T-cell (primary cell): Measurements from ENCODE around the gene TCN1. TPM values are rescaled to one million over a fixed set of nuclear protein-coding genes. Genes with fewer than 3 reads are reported as not detected.

Experiments
- ATAC-seq, 4 experiments: fragments of 200-7000 bp in 3 of 4; fragments of 150-1000 bp in 1 of 4; cut with Tn5 transposase; replicated peaks in 1 of 4; 1 replicate in 3 of 4; 2 replicates in 1 of 4; pipeline ENCODE4 v1.10.0; 2021; ENCODE audit warnings: moderate library complexity in 3 of 4, mild to moderate bottlenecking in 2 of 4, moderate number of reproducible peaks in 1 of 4
- CTCF ChIA-PET, 2 donors: fragments of 300-600 bp; sonication (Branson Sonifier 250); formaldehyde crosslinking; loops; one replicate each; lab custom pipeline; 2022; ENCODE audit warnings: antibody characterized with exemption in 2 of 2; lab: Charles Lee
- POLR2A ChIA-PET, 2 donors: fragments of 300-600 bp; sonication (Branson Sonifier 250); formaldehyde crosslinking; loops; one replicate each; lab custom pipeline; 2022; ENCODE audit warnings: antibody characterized with exemption in 2 of 2; lab: Charles Lee
- DNase-seq, 35 experiments: peaks; one replicate each; pipeline versions ENCODE4 v3.0.0 to v3.0.0-alpha.2; 2013 to 2023
- H3K27ac ChIP-seq: one replicate; pipeline ENCODE4 v1.5.1; 2013; ENCODE audit warnings: low read length
- H3K27me3 ChIP-seq, 2 experiments: replicated peaks in 1 of 2; 1 replicate in 1 of 2; 2 replicates in 1 of 2; pipeline versions ENCODE4 v1.6.1 to v1.7.0; 2013; ENCODE audit warnings: low read length in 1 of 2, mixed read lengths in 1 of 2; ENCODE audit not compliant: control insufficient read depth in 2 of 2, insufficient read depth in 2 of 2; ENCODE audit errors: extremely low read depth in 1 of 2
- H3K36me3 ChIP-seq, 2 donors: 1 replicate in 1 of 2; 2 replicates in 1 of 2; pipeline versions ENCODE4 v1.6.1 to v1.7.0; 2013; ENCODE audit warnings: low read length in 1 of 2; ENCODE audit not compliant: control insufficient read depth in 2 of 2, insufficient read depth in 1 of 2; ENCODE audit errors: extremely low read depth in 1 of 2
- H3K4me1 ChIP-seq, 2 experiments: 1 replicate in 1 of 2; 2 replicates in 1 of 2; pipeline versions ENCODE4 v1.6.1 to v1.7.0; 2013; ENCODE audit warnings: low read length in 2 of 2, mixed read lengths in 1 of 2; ENCODE audit not compliant: insufficient read depth in 2 of 2, control insufficient read depth in 1 of 2; ENCODE audit errors: extremely low read depth in 1 of 2
- H3K4me3 ChIP-seq, 2 donors: 1 replicate in 1 of 2; 2 replicates in 1 of 2; pipeline versions ENCODE4 v1.5.1 to v1.7.0; 2013; ENCODE audit warnings: mild to moderate bottlenecking in 2 of 2, low read length in 1 of 2, moderate library complexity in 1 of 2; ENCODE audit not compliant: control insufficient read depth in 1 of 2; ENCODE audit errors: extremely low read depth in 1 of 2
- H3K9me3 ChIP-seq: 2 replicates; pipeline ENCODE4 v1.7.0; 2013
- H3K27ac Mint-ChIP-seq, 2 donors: one replicate each; pipeline ENCODE4 v1.8.0; 2020 to 2021; ENCODE audit warnings: mild to moderate bottlenecking in 2 of 2, mixed read lengths in 2 of 2
- H3K27me3 Mint-ChIP-seq, 2 donors: one replicate each; pipeline ENCODE4 v1.8.0; 2021 to 2022; ENCODE audit warnings: mixed read lengths in 2 of 2
- H3K36me3 Mint-ChIP-seq: one replicate; pipeline ENCODE4 v1.8.0; 2021; ENCODE audit warnings: mixed read lengths
- H3K4me1 Mint-ChIP-seq, 3 donors: one replicate each; pipeline ENCODE4 v1.8.0; 2020 to 2022; ENCODE audit warnings: mixed read lengths in 3 of 3, mild to moderate bottlenecking in 1 of 3
- H3K4me3 Mint-ChIP-seq, 3 donors: one replicate each; pipeline ENCODE4 v1.8.0; 2020 to 2022; ENCODE audit warnings: mild to moderate bottlenecking in 3 of 3, mixed read lengths in 3 of 3, moderate library complexity in 3 of 3
- H3K9me3 Mint-ChIP-seq, 3 donors: one replicate each; pipeline ENCODE4 v1.8.0; 2020 to 2022; ENCODE audit warnings: mixed read lengths in 3 of 3
- WGBS: methylation state at CpG from one replicate; pipeline ENCODE4 v1.1.5; 2013; ENCODE audit warnings: missing lambda C conversion rate; ENCODE audit not compliant: insufficient coverage; 5-methylcytosine and 5-hydroxymethylcytosine counted together
- total RNA-seq, 35 experiments: library from RNA in 6 of 35; stranded (reverse) in 6 of 35; fragments of 120-200 nt in 1 of 35; gene quantifications; one replicate each; pipeline versions ENCODE4 v1.2.1 to v1.2.4 and lab custom pipeline; 2013 to 2026

The TCN1 gene
- total RNA-seq, 5 donors from 2014 or later (not counting 1 experiment from before 2014, with no cell fraction given) = not detected

GRCh38 chr11:59877784-59878183, 11.5 kb upstream of the TCN1 start:
- peaks cover 14 to 25% of the 10 kb centered on the region in 2 donors for H3K27me3 Mint-ChIP-seq
- POLR2A ChIA-PET = no interaction called here

GRCh38 chr11:59877325-59877724, 11.0 kb upstream of the TCN1 start:
- POLR2A ChIA-PET = no interaction called here

More at GRCh38 chr11:59877784-59878183, 11.5 kb upstream of the TCN1 start:
- H3K4me3 ChIP-seq = no peak overlapping the region
- H3K4me3 Mint-ChIP-seq = no peak overlapping the region
- no peak overlapping the region for H3K27ac Mint-ChIP-seq
- H3K4me1 ChIP-seq = no peaks in the 10 kb centered on the region
- no peaks in the 10 kb centered on the region for H3K9me3 ChIP-seq
- no peaks in the 10 kb centered on the region for H3K36me3 ChIP-seq
- no peak overlapping the region for H3K27ac ChIP-seq
- CTCF ChIA-PET = no interaction called here
- H3K27me3 ChIP-seq = peaks cover 0 to 3% of the 10 kb centered on the region in 2 experiments
- H3K36me3 Mint-ChIP-seq = no peaks in the 10 kb centered on the region
- H3K4me1 Mint-ChIP-seq = no peaks in the 10 kb centered on the region
- no peaks in the 10 kb centered on the region for H3K9me3 Mint-ChIP-seq
- DNase-seq = no peak
- no peak for ATAC-seq

GRCh38 chr11:59875856-59876519, 9.7 kb upstream of the TCN1 start:
- POLR2A ChIA-PET = no interaction called here
- Histone ChIP-seq H3K4me3 (no peak overlapping the region), H3K9me3 (no peaks in the 10 kb centered on the region), H3K36me3 (no peaks in the 10 kb centered on the region), H3K27ac (no peak overlapping the region), H3K4me1 (no peaks in the 10 kb centered on the region), H3K27me3 (peaks cover 0 to 3% of the 10 kb centered on the region in 2 experiments)
- CTCF ChIA-PET = no interaction called here
- H3K9me3 Mint-ChIP-seq = peaks cover 0 to 11% (median 4%) of the 10 kb centered on the region in 3 donors
- H3K27me3 Mint-ChIP-seq = peaks cover 14 to 25% of the 10 kb centered on the region in 2 donors
- no peaks in the 10 kb centered on the region for H3K4me1 Mint-ChIP-seq
- H3K27ac Mint-ChIP-seq = no peak overlapping the region
- H3K36me3 Mint-ChIP-seq = no peaks in the 10 kb centered on the region
- ATAC-seq (no peak), DNase-seq (no peak)
- WGBS = 100% methylated on average over 1 of the region's 9 CpGs
- H3K4me3 Mint-ChIP-seq = no peak overlapping the region

More at GRCh38 chr11:59877325-59877724, 11.0 kb upstream of the TCN1 start:
- peaks cover 14 to 25% of the 10 kb centered on the region in 2 donors for H3K27me3 Mint-ChIP-seq
- no peaks in the 10 kb centered on the region for H3K36me3 Mint-ChIP-seq
- no peak overlapping the region for H3K4me3 Mint-ChIP-seq
- CTCF ChIA-PET = no interaction called here
- Histone ChIP-seq H3K9me3 (no peaks in the 10 kb centered on the region), H3K27me3 (peaks cover 0 to 3% of the 10 kb centered on the region in 2 experiments), H3K27ac (no peak overlapping the region), H3K4me1 (no peaks in the 10 kb centered on the region), H3K4me3 (no peak overlapping the region), H3K36me3 (no peaks in the 10 kb centered on the region)
- ATAC-seq = no peak
- H3K9me3 Mint-ChIP-seq = no peaks in the 10 kb centered on the region
- no peak overlapping the region for H3K27ac Mint-ChIP-seq
- H3K4me1 Mint-ChIP-seq = no peaks in the 10 kb centered on the region
- no peak for DNase-seq

- Histone ChIP-seq H3K4me1 (no peaks in the 10 kb centered on the region), H3K36me3 (no peaks in the 10 kb centered on the region), H3K4me3 (no peak overlapping the region), H3K9me3 (no peaks in the 10 kb centered on the region), H3K27me3 (peaks cover 0 to 6% of the 10 kb centered on the region in 2 experiments), H3K27ac (no peak overlapping the region)
- ChIA-PET POLR2A (no interaction called here), CTCF (no interaction called here)
- DNase-seq (no peak), ATAC-seq (no peak)
- Mint-ChIP-seq H3K27me3 (peaks cover 15% of the 10 kb centered on the region in 2 donors), H3K9me3 (peaks cover 4 to 22% (median 5%) of the 10 kb centered on the region in 3 donors), H3K4me1 (no peaks in the 10 kb centered on the region), H3K36me3 (no peaks in the 10 kb centered on the region), H3K4me3 (no peak overlapping the region), H3K27ac (no peak overlapping the region)
These were observed 5.8 kb upstream of the TCN1 start for GRCh38 chr11:59872076-59872475.

GRCh38 chr11:59867946-59868345, 1.7 kb upstream of the TCN1 start:
- H3K27me3 Mint-ChIP-seq = peaks cover 12% of the 10 kb centered on the region in 2 donors
- no peak for ATAC-seq
- POLR2A ChIA-PET = no interaction called here

GRCh38 chr11:59866836-59867235, 549 bp upstream of the TCN1 start:
- ChIA-PET POLR2A (no interaction called here), CTCF (no interaction called here)
- H3K4me1 ChIP-seq = no peaks in the 10 kb centered on the region
- Mint-ChIP-seq H3K27ac (no peak overlapping the region), H3K9me3 (peaks cover 4 to 21% (median 5%) of the 10 kb centered on the region in 3 donors), H3K36me3 (no peaks in the 10 kb centered on the region), H3K4me1 (no peaks in the 10 kb centered on the region), H3K27me3 (peaks cover 11 to 12% of the 10 kb centered on the region in 2 donors), H3K4me3 (no peak overlapping the region)
- no peaks in the 10 kb centered on the region for H3K36me3 ChIP-seq
- ATAC-seq = no peak
- no peak overlapping the region for H3K4me3 ChIP-seq
- no CpG with 5 or more reads among the region's 1 CpG for WGBS
- DNase-seq = no peak
- H3K27ac ChIP-seq = no peak overlapping the region
- no peaks in the 10 kb centered on the region for H3K9me3 ChIP-seq
- H3K27me3 ChIP-seq = peaks cover 0 to 3% of the 10 kb centered on the region in 2 experiments

More at GRCh38 chr11:59867946-59868345, 1.7 kb upstream of the TCN1 start:
- no peaks in the 10 kb centered on the region for H3K4me1 Mint-ChIP-seq
- H3K4me3 Mint-ChIP-seq = no peak overlapping the region
- WGBS = 100% methylated on average over 2 of the region's 2 CpGs
- Histone ChIP-seq H3K4me1 (no peaks in the 10 kb centered on the region), H3K36me3 (no peaks in the 10 kb centered on the region), H3K9me3 (no peaks in the 10 kb centered on the region), H3K27me3 (peaks cover 0 to 3% of the 10 kb centered on the region in 2 experiments), H3K4me3 (no peak overlapping the region), H3K27ac (no peak overlapping the region)
- CTCF ChIA-PET = no interaction called here
- DNase-seq = no peak
- no peak overlapping the region for H3K27ac Mint-ChIP-seq
- H3K36me3 Mint-ChIP-seq = no peaks in the 10 kb centered on the region
- peaks cover 4 to 24% (median 5%) of the 10 kb centered on the region in 3 donors for H3K9me3 Mint-ChIP-seq
